ENCODE results near the gene TRPM5. TPM values are rescaled to one million over a fixed set of nuclear protein-coding genes. Genes with fewer than 3 reads are reported as not detected.

Gene TRPM5
- total and polyA plus RNA-seq, 8 donors, result 0.15 to 11.6 (median 0.45) TPM; not detected in 1

DNA sequence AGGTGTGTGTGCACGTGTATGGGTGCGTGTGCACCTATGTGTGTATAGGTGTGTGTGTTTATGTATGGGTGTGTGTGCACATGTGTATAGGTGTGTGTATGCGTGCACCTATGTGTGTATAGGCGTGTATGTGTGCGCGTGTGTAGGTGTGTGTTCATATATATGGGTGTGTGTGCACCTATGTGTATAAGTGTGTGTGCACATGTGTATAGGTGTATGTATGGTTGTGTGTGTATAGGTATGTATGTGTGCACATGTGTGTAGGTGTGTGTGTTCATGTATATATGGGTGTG lies 27.4 kb upstream of the TRPM5 start:
- WGBS, 5 donors, result 84 to 96% (median 87%) methylated on average over 6 of the region's 6 CpGs
- intact Hi-C loops (cut with DNase I; ENCODE audit: low total_unique reads), result no loop called here
- Histone ChIP-seq H3K27ac (no peak overlapping the region), H3K9me3 (no peaks in the 10 kb centered on the region), H3K4me1 (peaks cover 10 to 27% (median 16%) of the 10 kb centered on the region in 4 donors), H3K27me3 (peaks cover 0 to 18% (median 0%) of the 10 kb centered on the region in 3 donors), H3K36me3 (no peaks in the 10 kb centered on the region), H3K4me3 (no peak overlapping the region)
- TF ChIP-seq, protein P1, sequence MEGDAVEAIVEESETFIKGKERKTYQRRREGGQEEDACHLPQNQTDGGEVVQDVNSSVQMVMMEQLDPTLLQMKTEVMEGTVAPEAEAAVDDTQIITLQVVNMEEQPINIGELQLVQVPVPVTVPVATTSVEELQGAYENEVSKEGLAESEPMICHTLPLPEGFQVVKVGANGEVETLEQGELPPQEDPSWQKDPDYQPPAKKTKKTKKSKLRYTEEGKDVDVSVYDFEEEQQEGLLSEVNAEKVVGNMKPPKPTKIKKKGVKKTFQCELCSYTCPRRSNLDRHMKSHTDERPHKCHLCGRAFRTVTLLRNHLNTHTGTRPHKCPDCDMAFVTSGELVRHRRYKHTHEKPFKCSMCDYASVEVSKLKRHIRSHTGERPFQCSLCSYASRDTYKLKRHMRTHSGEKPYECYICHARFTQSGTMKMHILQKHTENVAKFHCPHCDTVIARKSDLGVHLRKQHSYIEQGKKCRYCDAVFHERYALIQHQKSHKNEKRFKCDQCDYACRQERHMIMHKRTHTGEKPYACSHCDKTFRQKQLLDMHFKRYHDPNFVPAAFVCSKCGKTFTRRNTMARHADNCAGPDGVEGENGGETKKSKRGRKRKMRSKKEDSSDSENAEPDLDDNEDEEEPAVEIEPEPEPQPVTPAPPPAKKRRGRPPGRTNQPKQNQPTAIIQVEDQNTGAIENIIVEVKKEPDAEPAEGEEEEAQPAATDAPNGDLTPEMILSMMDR (IDR thresholded peaks at IDR 0.05), result no peak
- no peak for TF ChIP-seq EP300 (IDR thresholded peaks at IDR 0.05)
- no peak for TF ChIP-seq POLR2A (IDR thresholded peaks at IDR 0.05)
- TF ChIP-seq POLR2AphosphoS5 (IDR thresholded peaks at IDR 0.05), result no peak
- DNase-seq, result no peak

DNA sequence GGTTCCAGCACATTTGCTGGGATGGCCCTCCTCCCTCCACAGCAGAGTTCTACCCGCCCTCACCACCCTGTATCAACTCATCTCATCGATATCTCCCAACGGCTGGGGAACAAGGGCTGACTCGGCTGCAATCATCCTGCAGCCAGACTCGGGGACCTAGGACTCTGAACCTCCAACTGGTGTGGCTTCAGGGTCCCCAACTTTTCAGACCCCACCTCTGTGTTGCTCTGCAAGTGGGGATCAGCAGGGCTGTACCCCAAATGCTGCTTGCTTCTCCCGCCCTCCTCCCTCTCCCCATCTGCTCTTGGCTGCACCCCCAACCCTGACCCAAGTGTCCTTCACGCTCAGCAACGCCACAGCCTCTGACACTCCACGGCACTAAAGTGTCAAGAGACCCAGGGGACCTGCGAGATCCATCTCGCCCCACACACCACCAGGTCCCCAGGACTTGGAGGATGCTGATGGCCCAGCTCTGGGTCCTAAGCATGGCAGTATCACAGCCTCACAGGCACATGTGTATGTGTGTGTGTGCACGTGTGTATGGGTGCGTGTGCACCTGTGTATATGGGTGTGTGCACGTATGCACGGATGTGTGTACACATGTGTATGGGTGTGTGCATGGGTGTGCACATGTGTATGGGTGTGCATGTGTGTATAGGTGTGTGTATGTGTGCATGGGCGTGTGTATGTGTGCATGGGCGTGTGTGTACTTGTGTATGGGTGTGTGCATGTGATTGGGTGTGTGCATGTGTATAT lies 26.9 kb upstream of the TRPM5 start:
- Histone ChIP-seq H3K36me3 (no peaks in the 10 kb centered on the region), H3K27ac (no peak overlapping the region), H3K4me3 (no peak overlapping the region), H3K9me3 (no peaks in the 10 kb centered on the region), H3K4me1 (peaks cover 15 to 32% (median 20%) of the 10 kb centered on the region in 4 donors), H3K27me3 (peaks cover 0 to 18% (median 0%) of the 10 kb centered on the region in 3 donors)
- intact Hi-C loops (cut with DNase I; ENCODE audit: low total_unique reads), result no loop called here
- TF ChIP-seq, protein P1 (IDR thresholded peaks at IDR 0.05), result no peak
- TF ChIP-seq EP300 (IDR thresholded peaks at IDR 0.05) (no peak), POLR2A (IDR thresholded peaks at IDR 0.05) (no peak), POLR2AphosphoS5 (IDR thresholded peaks at IDR 0.05) (no peak)
- DNase-seq, result peak in 1 of 2 donors; percentile 16
- WGBS, 5 donors, result 69 to 86% (median 79%) methylated on average over 11 to 17 of the region's 17 CpGs

DNA sequence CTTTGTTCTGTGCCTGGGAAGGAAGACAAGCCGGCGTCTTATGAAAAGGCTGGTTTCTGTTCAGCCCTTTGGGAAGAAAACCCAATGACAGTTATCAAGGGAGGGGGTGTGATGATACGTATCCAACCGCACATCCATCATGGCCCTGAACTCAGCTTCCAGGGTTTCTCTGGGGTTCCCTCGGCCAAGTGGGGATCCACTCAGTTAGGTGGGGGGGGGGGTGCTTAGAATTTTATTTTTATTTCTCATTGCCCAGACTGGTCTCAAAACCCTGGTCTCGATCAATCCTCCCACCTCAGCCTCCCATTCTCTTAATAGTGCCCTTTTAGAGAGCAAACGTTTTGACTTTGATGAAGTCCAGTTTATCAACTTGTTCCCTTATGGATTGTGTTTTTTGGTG lies 26.2 kb upstream of the TRPM5 start:
- H3K4me3 ChIP-seq, result no peak overlapping the region
- DNase-seq, result no peak
- no peak for TF ChIP-seq POLR2AphosphoS5 (IDR thresholded peaks at IDR 0.05)
- 84 to 89% (median 88%) methylated on average over 7 of the region's 7 CpGs for WGBS, 5 donors
- peaks cover 22 to 40% (median 26%) of the 10 kb centered on the region in 4 donors for H3K4me1 ChIP-seq
- intact Hi-C loops (cut with DNase I; ENCODE audit: low total_unique reads), result no loop called here
- no peaks in the 10 kb centered on the region for H3K9me3 ChIP-seq
- H3K36me3 ChIP-seq, result no peaks in the 10 kb centered on the region
- peaks cover 0 to 18% (median 0%) of the 10 kb centered on the region in 3 donors for H3K27me3 ChIP-seq
- no peak overlapping the region for H3K27ac ChIP-seq

DNA sequence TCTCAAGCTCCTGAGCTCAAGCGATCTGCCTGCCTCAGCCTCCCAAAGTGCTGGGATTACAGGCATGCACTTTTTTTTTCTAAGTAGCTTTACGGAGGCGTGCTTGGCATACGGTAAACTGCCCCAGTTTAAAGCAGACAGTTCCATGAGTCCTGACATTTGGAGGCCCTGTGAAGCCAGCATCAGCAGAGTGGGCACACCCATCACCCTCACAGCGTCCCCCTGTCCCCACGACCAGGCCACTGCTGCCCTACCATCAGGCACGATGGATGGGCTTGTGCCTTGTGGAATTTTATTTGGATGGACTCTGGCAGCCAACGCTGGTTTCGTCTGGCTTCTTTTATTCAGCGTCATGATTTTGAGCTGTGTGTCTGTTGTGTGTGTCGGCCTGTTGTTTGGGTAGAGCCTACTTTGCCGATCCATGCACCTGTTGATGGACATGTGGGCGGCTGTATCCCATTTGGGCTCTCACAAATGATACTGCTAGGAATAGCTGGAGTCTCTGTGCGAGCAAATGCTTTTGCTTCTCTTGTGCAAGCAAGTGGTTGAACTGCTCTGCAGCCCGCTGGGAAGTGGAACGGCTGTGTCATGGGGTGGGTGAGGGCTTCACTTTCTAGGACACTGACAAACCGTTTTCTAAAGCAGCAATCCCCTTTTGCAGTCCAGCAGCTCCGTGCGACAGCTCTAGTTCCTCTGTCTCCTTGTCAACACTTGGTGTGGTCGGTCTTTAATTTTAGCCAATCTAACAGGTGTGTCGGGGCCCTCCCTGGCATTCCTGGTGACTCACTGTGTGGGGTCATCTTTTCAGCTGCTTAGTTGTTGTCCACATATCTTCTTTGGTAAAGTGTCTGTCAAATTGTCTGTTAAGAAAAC lies 24.3 kb upstream of the TRPM5 start:
- Histone ChIP-seq H3K9me3 (no peaks in the 10 kb centered on the region), H3K27ac (no peak overlapping the region), H3K27me3 (peaks cover 0 to 15% (median 0%) of the 10 kb centered on the region in 3 donors), H3K4me3 (no peak overlapping the region), H3K4me1 (peaks cover 27 to 49% (median 39%) of the 10 kb centered on the region in 4 donors), H3K36me3 (no peaks in the 10 kb centered on the region)
- peak in 1 of 2 donors; percentile 21 for DNase-seq
- TF ChIP-seq, protein P1 (IDR thresholded peaks at IDR 0.05), result no peak
- TF ChIP-seq EP300 (IDR thresholded peaks at IDR 0.05) (no peak), POLR2A (IDR thresholded peaks at IDR 0.05) (no peak), POLR2AphosphoS5 (IDR thresholded peaks at IDR 0.05) (no peak)
- intact Hi-C loops (cut with DNase I; ENCODE audit: low total_unique reads), result no loop called here
- WGBS, 5 donors, result 82 to 91% (median 89%) methylated on average over 21 of the region's 21 CpGs

Data from stomach (tissue), 9 donors.